Smooth muscle cell (in vitro differentiated cells): ENCODE data around the gene EYS. TPM values are rescaled to one million over a fixed set of nuclear protein-coding genes. Genes with fewer than 3 reads are reported as not detected.
"Not testable (repeated sequence)": the region's sequence is repeated elsewhere in the genome, so short reads cannot be mapped to it uniquely, and the experiment has no call there.

ENCODE experiments used
- DNase-seq: peaks from one replicate; lab custom pipeline; 2025; ENCODE audit not compliant: unreplicated experiment; lab: John Stamatoyannopoulos, UW
- H2AFZ ChIP-seq: fragments of 200-600 bp; sonication (generic); 2 replicates; pipeline ENCODE4 v1.6.0; 2016; ENCODE audit warnings: antibody characterized with exemption, low read depth, mild to moderate bottlenecking
- H3F3A ChIP-seq: fragments of 200-600 bp; sonication (generic); 2 replicates; pipeline ENCODE4 v1.6.0; 2017; ENCODE audit warnings: antibody characterized with exemption, low read depth
- H3K27ac ChIP-seq: fragments of 200-600 bp; sonication (generic); 2 replicates; pipeline ENCODE4 v1.5.1; 2016; ENCODE audit warnings: low read depth, mild to moderate bottlenecking
- H3K27me3 ChIP-seq: fragments of 200-600 bp; sonication (generic); 2 replicates; pipeline ENCODE4 v1.6.1; 2016; ENCODE audit warnings: low read depth, mild to moderate bottlenecking
- H3K36me3 ChIP-seq: fragments of 200-600 bp; sonication (generic); 2 replicates; pipeline ENCODE4 v1.5.1; 2016; ENCODE audit warnings: low read depth
- H3K4me1 ChIP-seq: fragments of 200-600 bp; sonication (generic); 2 replicates; pipeline ENCODE4 v1.5.1; 2016; ENCODE audit warnings: low read depth
- H3K4me2 ChIP-seq: fragments of 200-600 bp; sonication (generic); 2 replicates; pipeline ENCODE4 v1.6.0; 2016; ENCODE audit warnings: mild to moderate bottlenecking
- H3K4me3 ChIP-seq: fragments of 200-600 bp; sonication (generic); 2 replicates; pipeline ENCODE4 v1.5.1; 2016; ENCODE audit warnings: mild to moderate bottlenecking
- H3K79me2 ChIP-seq: fragments of 200-600 bp; sonication (generic); 2 replicates; pipeline ENCODE4 v1.6.0; 2016; ENCODE audit warnings: low read depth, mild to moderate bottlenecking
- H3K9ac ChIP-seq: fragments of 200-600 bp; sonication (generic); 2 replicates; pipeline ENCODE4 v1.6.0; 2016; ENCODE audit warnings: low read depth
- H3K9me3 ChIP-seq: fragments of 200-600 bp; sonication (generic); replicated peaks from 2 replicates; pipeline ENCODE4 v1.5.1; 2016; ENCODE audit warnings: low read depth
- H4K20me1 ChIP-seq: fragments of 200-600 bp; sonication (generic); 2 replicates; pipeline ENCODE4 v1.6.0; 2016; ENCODE audit warnings: low read depth
- CTCF ChIP-seq: fragments of 200-600 bp; sonication (generic); IDR thresholded peaks from 2 replicates; pipeline ENCODE4 v1.5.1; 2017; ENCODE audit warnings: borderline replicate concordance, mild to moderate bottlenecking, antibody characterized with exemption; ENCODE audit not compliant: insufficient read depth, poor library complexity, severe bottlenecking
- WGBS: methylation state at CpG from one replicate; pipeline ENCODE4 v1.1.7; 2016; ENCODE audit warnings: low lambda C conversion rate; 5-methylcytosine and 5-hydroxymethylcytosine counted together
- polyA plus RNA-seq: library from polyadenylated mRNA; unstranded; fragments of >200 nt; fragmentation: Nextera tagmentation; extraction: Ambion mirVana; gene quantifications from 2 replicates; pipeline ENCODE4 v1.2.1, GENCODE V29; 2016
- total RNA-seq: library from RNA; depleted of rRNA; stranded (reverse); fragments of >200 nt; gene quantifications from 2 replicates; pipeline ENCODE4 v1.2.3, GENCODE V29; 2014

Gene EYS
- total and polyA plus RNA-seq, 2 experiments from 2014 or later = 0.07 to 0.18 TPM

GRCh38 chr6:64249115-64249514 is 1457.9 kb downstream of the EYS start:
- no peaks in the 10 kb centered on the region for H4K20me1 ChIP-seq
- no peak overlapping the region for H2AFZ ChIP-seq
- no peak for DNase-seq
- H3K9me3 ChIP-seq = no peaks in the 10 kb centered on the region
- no peaks in the 10 kb centered on the region for H3F3A ChIP-seq
- no peak overlapping the region for H3K4me2 ChIP-seq
- 41% methylated on average over 1 of the region's 1 CpG for WGBS
- no peak overlapping the region for H3K4me3 ChIP-seq
- no peak overlapping the region for H3K9ac ChIP-seq
- no peak for TF ChIP-seq CTCF
- H3K36me3 ChIP-seq = no peaks in the 10 kb centered on the region
- no peaks in the 10 kb centered on the region for H3K27me3 ChIP-seq
- no peaks in the 10 kb centered on the region for H3K4me1 ChIP-seq
- no peaks in the 10 kb centered on the region for H3K79me2 ChIP-seq
- no peak overlapping the region for H3K27ac ChIP-seq

- Histone ChIP-seq H3K9ac (no peak overlapping the region), H3F3A (no peaks in the 10 kb centered on the region), H2AFZ (no peak overlapping the region), H3K4me1 (no peaks in the 10 kb centered on the region), H3K27me3 (no peaks in the 10 kb centered on the region), H4K20me1 (no peaks in the 10 kb centered on the region), H3K4me3 (no peak overlapping the region), H3K27ac (no peak overlapping the region), H3K79me2 (no peaks in the 10 kb centered on the region), H3K9me3 (peaks cover 6% of the 10 kb centered on the region), H3K4me2 (no peak overlapping the region), H3K36me3 (no peaks in the 10 kb centered on the region)
- DNase-seq = no peak
- TF ChIP-seq CTCF = no peak
These were observed 1463.4 kb downstream of the EYS start for GRCh38 chr6:64243618-64244017.

- not testable (repeated sequence) for H2AFZ ChIP-seq, H4K20me1 ChIP-seq, H3K4me1 ChIP-seq, H3K36me3 ChIP-seq, H3K27ac ChIP-seq, H3K4me3 ChIP-seq, H3K4me2 ChIP-seq, H3F3A ChIP-seq, H3K27me3 ChIP-seq, DNase-seq, H3K9me3 ChIP-seq, H3K79me2 ChIP-seq, H3K9ac ChIP-seq
- 96% methylated on average over 2 of the region's 2 CpGs for WGBS
These were observed 1468.1 kb downstream of the EYS start for GRCh38 chr6:64238908-64239307.

- no peaks in the 10 kb centered on the region for H3K4me1 ChIP-seq
- H3K27ac ChIP-seq = no peak overlapping the region
- H3K4me2 ChIP-seq = no peak overlapping the region
- H3K79me2 ChIP-seq = no peaks in the 10 kb centered on the region
- H4K20me1 ChIP-seq = no peaks in the 10 kb centered on the region
- H3K9ac ChIP-seq = no peak overlapping the region
- no peak overlapping the region for H3K4me3 ChIP-seq
- no peaks in the 10 kb centered on the region for H3K36me3 ChIP-seq
- 82% methylated on average over 3 of the region's 3 CpGs for WGBS
- H3K9me3 ChIP-seq = peaks cover 6% of the 10 kb centered on the region
- no peaks in the 10 kb centered on the region for H3F3A ChIP-seq
- no peak overlapping the region for H2AFZ ChIP-seq
- TF ChIP-seq CTCF = no peak
- H3K27me3 ChIP-seq = no peaks in the 10 kb centered on the region
- DNase-seq = no peak
These were observed 1469.0 kb downstream of the EYS start for GRCh38 chr6:64238071-64238470.
